IMR-90 (cell line): ENCODE results near the gene SIK1.
"Not testable (repeated sequence)": the region's sequence is repeated elsewhere in the genome, so short reads cannot be mapped to it uniquely, and the experiment has no call there.

Experiments used
- BHLHE40 ChIP-seq: fragments of 150-350 bp; IDR thresholded peaks from 2 replicates; pipeline ENCODE4 v1.6.1; 2016; ENCODE audit warnings: mild to moderate bottlenecking, low read depth, low read length
- CEBPB ChIP-seq: IDR thresholded peaks from 2 replicates; pipeline ENCODE4 v1.6.1; 2012; ENCODE audit warnings: low read depth, low read length, improper control_type of control experiment
- NFE2L2 ChIP-seq: fragments of 150-350 bp; IDR thresholded peaks from 2 replicates; pipeline ENCODE4 v1.6.1; 2016; ENCODE audit warnings: low read depth, mild to moderate bottlenecking, low read length
- POLR2A ChIP-seq: IDR thresholded peaks from 2 replicates; pipeline ENCODE4 v1.6.1; 2012; ENCODE audit warnings: mild to moderate bottlenecking, low read depth, low read length
- RAD21 ChIP-seq: IDR thresholded peaks from 2 replicates; pipeline ENCODE4 v1.6.1; 2012; ENCODE audit warnings: low read length, improper control_type of control experiment
- RCOR1 ChIP-seq: IDR thresholded peaks from 2 replicates; pipeline ENCODE4 v1.6.1; 2012; ENCODE audit warnings: mild to moderate bottlenecking, low read length, improper control_type of control experiment; ENCODE audit not compliant: insufficient replicate concordance
- SMC3 ChIP-seq: fragments of 150-350 bp; IDR thresholded peaks from 2 replicates; pipeline ENCODE4 v1.6.1; 2016; ENCODE audit warnings: low read depth, mild to moderate bottlenecking, antibody characterized with exemption, low read length, moderate library complexity
- TF ChIP-seq, protein P1 (sequence below): conservative IDR thresholded peaks from 2 replicates; pipeline ENCODE4 v1.5.1; 2012; ENCODE audit warnings: mild to moderate bottlenecking, low read depth, low read length, improper control_type of control experiment
- TF ChIP-seq, protein P2 (sequence below): fragments of 150-350 bp; IDR thresholded peaks from 2 replicates; pipeline ENCODE4 v1.6.1; 2017; ENCODE audit warnings: mild to moderate bottlenecking, antibody characterized with exemption, low read length, low read depth
- TF ChIP-seq, protein P3 (sequence below): fragments of 150-350 bp; IDR thresholded peaks from 2 replicates; pipeline ENCODE4 v1.6.1; 2016; ENCODE audit warnings: low read depth, mild to moderate bottlenecking, low read length, moderate library complexity, borderline replicate concordance

DNA sequence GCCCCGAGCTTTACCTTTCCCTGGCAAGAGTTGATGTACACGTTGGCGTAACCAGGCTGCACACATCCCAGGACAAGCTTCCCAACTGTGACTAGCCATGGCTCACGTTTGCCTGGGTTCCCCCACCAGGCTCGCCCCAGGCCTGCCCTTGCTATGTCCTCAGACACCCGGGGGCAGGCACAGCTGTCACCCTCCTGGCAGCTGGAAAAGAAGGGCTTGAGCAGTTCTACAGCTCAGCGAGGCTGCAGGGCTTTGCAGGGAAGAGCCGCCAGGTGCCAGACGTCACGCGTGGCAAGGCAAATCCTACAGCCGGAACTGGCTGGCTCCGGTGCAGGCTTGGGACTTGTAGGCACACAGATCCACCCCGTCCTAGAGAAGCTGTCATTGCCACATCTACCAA lies 22.5 kb downstream of the SIK1 start:
- TF ChIP-seq POLR2A, BHLHE40, RAD21, SMC3, NFE2L2, RCOR1, CEBPB: not testable (repeated sequence)
- TF ChIP-seq, protein P1, sequence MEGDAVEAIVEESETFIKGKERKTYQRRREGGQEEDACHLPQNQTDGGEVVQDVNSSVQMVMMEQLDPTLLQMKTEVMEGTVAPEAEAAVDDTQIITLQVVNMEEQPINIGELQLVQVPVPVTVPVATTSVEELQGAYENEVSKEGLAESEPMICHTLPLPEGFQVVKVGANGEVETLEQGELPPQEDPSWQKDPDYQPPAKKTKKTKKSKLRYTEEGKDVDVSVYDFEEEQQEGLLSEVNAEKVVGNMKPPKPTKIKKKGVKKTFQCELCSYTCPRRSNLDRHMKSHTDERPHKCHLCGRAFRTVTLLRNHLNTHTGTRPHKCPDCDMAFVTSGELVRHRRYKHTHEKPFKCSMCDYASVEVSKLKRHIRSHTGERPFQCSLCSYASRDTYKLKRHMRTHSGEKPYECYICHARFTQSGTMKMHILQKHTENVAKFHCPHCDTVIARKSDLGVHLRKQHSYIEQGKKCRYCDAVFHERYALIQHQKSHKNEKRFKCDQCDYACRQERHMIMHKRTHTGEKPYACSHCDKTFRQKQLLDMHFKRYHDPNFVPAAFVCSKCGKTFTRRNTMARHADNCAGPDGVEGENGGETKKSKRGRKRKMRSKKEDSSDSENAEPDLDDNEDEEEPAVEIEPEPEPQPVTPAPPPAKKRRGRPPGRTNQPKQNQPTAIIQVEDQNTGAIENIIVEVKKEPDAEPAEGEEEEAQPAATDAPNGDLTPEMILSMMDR: not testable (repeated sequence)
- TF ChIP-seq, protein P2, sequence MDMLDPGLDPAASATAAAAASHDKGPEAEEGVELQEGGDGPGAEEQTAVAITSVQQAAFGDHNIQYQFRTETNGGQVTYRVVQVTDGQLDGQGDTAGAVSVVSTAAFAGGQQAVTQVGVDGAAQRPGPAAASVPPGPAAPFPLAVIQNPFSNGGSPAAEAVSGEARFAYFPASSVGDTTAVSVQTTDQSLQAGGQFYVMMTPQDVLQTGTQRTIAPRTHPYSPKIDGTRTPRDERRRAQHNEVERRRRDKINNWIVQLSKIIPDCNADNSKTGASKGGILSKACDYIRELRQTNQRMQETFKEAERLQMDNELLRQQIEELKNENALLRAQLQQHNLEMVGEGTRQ: not testable (repeated sequence)
- TF ChIP-seq, protein P3, sequence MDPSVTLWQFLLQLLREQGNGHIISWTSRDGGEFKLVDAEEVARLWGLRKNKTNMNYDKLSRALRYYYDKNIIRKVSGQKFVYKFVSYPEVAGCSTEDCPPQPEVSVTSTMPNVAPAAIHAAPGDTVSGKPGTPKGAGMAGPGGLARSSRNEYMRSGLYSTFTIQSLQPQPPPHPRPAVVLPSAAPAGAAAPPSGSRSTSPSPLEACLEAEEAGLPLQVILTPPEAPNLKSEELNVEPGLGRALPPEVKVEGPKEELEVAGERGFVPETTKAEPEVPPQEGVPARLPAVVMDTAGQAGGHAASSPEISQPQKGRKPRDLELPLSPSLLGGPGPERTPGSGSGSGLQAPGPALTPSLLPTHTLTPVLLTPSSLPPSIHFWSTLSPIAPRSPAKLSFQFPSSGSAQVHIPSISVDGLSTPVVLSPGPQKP: not testable (repeated sequence)
